HEK293T (cell line): Measurements from ENCODE around the gene CCDC102A.

Experiments
- CTCF ChIA-PET: fragments of 350-600 bp; formaldehyde crosslinking; extraction: SDS; loops from one replicate; lab custom pipeline; 2021; ENCODE audit warnings: antibody characterized with exemption, inconsistent platforms; lab: Yijun Ruan, JAX
- POLR2A ChIA-PET: fragments of 350-600 bp; formaldehyde crosslinking; extraction: SDS; loops from one replicate; lab custom pipeline; 2020; ENCODE audit warnings: antibody characterized with exemption, inconsistent platforms; lab: Yijun Ruan, JAX
- DNase-seq: peaks from one replicate; pipeline ENCODE4 v3.0.0; 2012; ENCODE audit warnings: mixed read lengths; ENCODE audit errors: extremely low spot score
- ARNT ChIP-seq: fragments of 450-650 bp; IDR thresholded peaks from 2 replicates; pipeline ENCODE4 v1.6.1; 2017; ENCODE audit warnings: mild to moderate bottlenecking
- BHLHE40 ChIP-seq: fragments of 450-650 bp; IDR thresholded peaks from 2 replicates; pipeline ENCODE4 v1.6.1; 2016; ENCODE audit warnings: mild to moderate bottlenecking, moderate library complexity, borderline replicate concordance
- CTBP1 ChIP-seq: fragments of 450-650 bp; IDR thresholded peaks from 2 replicates; pipeline ENCODE4 v1.6.1; 2016; ENCODE audit warnings: borderline replicate concordance
- ELF4 ChIP-seq: fragments of 450-650 bp; IDR thresholded peaks from 2 replicates; pipeline ENCODE4 v1.6.1; 2017; ENCODE audit warnings: antibody characterized with exemption
- FOXA1 ChIP-seq: fragments of 450-650 bp; IDR thresholded peaks from 2 replicates; pipeline ENCODE4 v1.6.1; 2016; ENCODE audit warnings: mild to moderate bottlenecking
- FOXK2 ChIP-seq: fragments of 450-650 bp; IDR thresholded peaks from 2 replicates; pipeline ENCODE4 v1.6.1; 2016; ENCODE audit warnings: mild to moderate bottlenecking
- FOXM1 ChIP-seq: fragments of 450-650 bp; IDR thresholded peaks from 2 replicates; pipeline ENCODE4 v1.6.1; 2017; ENCODE audit warnings: mild to moderate bottlenecking, borderline replicate concordance
- HDGF ChIP-seq: fragments of 450-650 bp; IDR thresholded peaks from 2 replicates; pipeline ENCODE4 v1.6.1; 2017; ENCODE audit warnings: antibody characterized with exemption, borderline replicate concordance
- L3MBTL2 ChIP-seq: fragments of 450-650 bp; conservative IDR thresholded peaks from 2 replicates; pipeline ENCODE4 v1.6.1; 2016; ENCODE audit warnings: mild to moderate bottlenecking
- LEF1 ChIP-seq: fragments of 450-650 bp; IDR thresholded peaks from 2 replicates; pipeline ENCODE4 v1.6.1; 2017; ENCODE audit warnings: mild to moderate bottlenecking, borderline replicate concordance
- NFRKB ChIP-seq: fragments of 450-650 bp; IDR thresholded peaks from 2 replicates; pipeline ENCODE4 v1.6.1; 2016; ENCODE audit warnings: mild to moderate bottlenecking, moderate library complexity
- PKNOX1 ChIP-seq: fragments of 450-650 bp; IDR thresholded peaks from 2 replicates; pipeline ENCODE4 v1.6.1; 2016
- SP1 ChIP-seq: fragments of 450-650 bp; IDR thresholded peaks from 2 replicates; pipeline ENCODE4 v1.6.1; 2017
- SUZ12 ChIP-seq: fragments of 450-650 bp; IDR thresholded peaks from 2 replicates; pipeline ENCODE4 v1.6.1; 2016; ENCODE audit warnings: mild to moderate bottlenecking
- TARDBP ChIP-seq: fragments of 450-650 bp; IDR thresholded peaks from 2 replicates; pipeline ENCODE4 v1.6.1; 2016
- ZNF384 ChIP-seq: fragments of 450-650 bp; IDR thresholded peaks from 2 replicates; pipeline ENCODE4 v1.6.1; 2016

The CCDC102A gene

GRCh38 chr16:57574086-57574485 is 37.7 kb upstream of the CCDC102A start:
- DNase-seq, result no peak
- ChIA-PET CTCF (no interaction called here), POLR2A (no interaction called here)
- TF ChIP-seq HDGF, result no peak
- TF ChIP-seq LEF1, result no peak
- no peak for TF ChIP-seq ZNF384
- no peak for TF ChIP-seq PKNOX1
- TF ChIP-seq ELF4, result no peak
- no peak for TF ChIP-seq FOXM1
- no peak for TF ChIP-seq SUZ12
- TF ChIP-seq SP1, result no peak
- no peak for TF ChIP-seq BHLHE40
- TF ChIP-seq CTBP1, result no peak

- DNase-seq, result no peak
- TF ChIP-seq SUZ12, result no peak
- no peak for TF ChIP-seq SP1
- TF ChIP-seq TARDBP, result no peak
- TF ChIP-seq BHLHE40, result no peak
- no peak for TF ChIP-seq PKNOX1
- TF ChIP-seq L3MBTL2, result no peak
- no peak for TF ChIP-seq FOXM1
- no peak for TF ChIP-seq ARNT
- no peak for TF ChIP-seq LEF1
- TF ChIP-seq FOXK2, result no peak
- no peak for TF ChIP-seq ELF4
- TF ChIP-seq FOXA1, result no peak
- no peak for TF ChIP-seq HDGF
- TF ChIP-seq NFRKB, result no peak
- no peak for TF ChIP-seq CTBP1
- no peak for TF ChIP-seq ZNF384
- ChIA-PET CTCF (no interaction called here), POLR2A (no interaction called here)
These were observed 36.8 kb upstream of the CCDC102A start for GRCh38 chr16:57572978-57573728.

- no peak for TF ChIP-seq L3MBTL2
- TF ChIP-seq ARNT, result no peak
- no peak for TF ChIP-seq TARDBP
- TF ChIP-seq SP1, result no peak
- no peak for TF ChIP-seq HDGF
- TF ChIP-seq PKNOX1, result no peak
- no peak for TF ChIP-seq FOXA1
- TF ChIP-seq LEF1, result no peak
- TF ChIP-seq ZNF384, result no peak
- no peak for TF ChIP-seq ELF4
- TF ChIP-seq NFRKB, result no peak
- TF ChIP-seq SUZ12, result no peak
- TF ChIP-seq FOXK2, result no peak
- no peak for TF ChIP-seq FOXM1
- no peak for TF ChIP-seq CTBP1
- no peak for TF ChIP-seq BHLHE40
- CTCF ChIA-PET, result no interaction called here
- DNase-seq, result no peak
- POLR2A ChIA-PET, result no interaction called here
These were observed 34.7 kb upstream of the CCDC102A start for GRCh38 chr16:57571098-57571497.

- ChIA-PET CTCF (no interaction called here), POLR2A (no interaction called here)
These were observed 34.1 kb upstream of the CCDC102A start for GRCh38 chr16:57570301-57571070.

More at GRCh38 chr16:57570301-57571070, 34.1 kb upstream of the CCDC102A start:
- TF ChIP-seq HDGF, result no peak
- no peak for TF ChIP-seq FOXK2
- no peak for TF ChIP-seq BHLHE40
- no peak for TF ChIP-seq FOXA1
- TF ChIP-seq ELF4, result no peak
- no peak for TF ChIP-seq FOXM1
- TF ChIP-seq SP1, result no peak
- no peak for TF ChIP-seq CTBP1
- TF ChIP-seq PKNOX1, result no peak
- no peak for TF ChIP-seq TARDBP
- TF ChIP-seq ARNT, result no peak
- TF ChIP-seq L3MBTL2, result no peak
- no peak for TF ChIP-seq LEF1
- no peak for TF ChIP-seq ZNF384
- TF ChIP-seq SUZ12, result no peak
- no peak for DNase-seq
